Esophagus muscularis mucosa (tissue), 4 donors: ENCODE measurements around the gene CTNNA1.

ENCODE experiments used
- CTCF ChIP-seq, 3 experiments: fragments of 200-600 bp in 2 of 3; fragments of 450-650 bp in 1 of 3; sonication (generic) in 2 of 3; IDR thresholded peaks; one replicate each; pipeline ENCODE4 v1.5.1; 2017 to 2019; ENCODE audit warnings: antibody characterized with exemption in 3 of 3, mild to moderate bottlenecking in 2 of 3, moderate library complexity in 1 of 3
- EP300 ChIP-seq: sonication (generic); formaldehyde crosslinking; IDR thresholded peaks from one replicate; pipeline ENCODE4 v1.6.1; 2017; ENCODE audit warnings: antibody characterized with exemption
- POLR2A ChIP-seq: fragments of 450-650 bp; IDR thresholded peaks from one replicate; pipeline ENCODE4 v1.6.1; 2017; ENCODE audit warnings: antibody characterized with exemption, moderate library complexity, mild to moderate bottlenecking, low read depth
- POLR2AphosphoS5 ChIP-seq, 2 donors: sonication (generic); formaldehyde crosslinking; IDR thresholded peaks; one replicate each; pipeline ENCODE4 v1.6.1; 2017; ENCODE audit warnings: antibody characterized with exemption in 2 of 2

DNA sequence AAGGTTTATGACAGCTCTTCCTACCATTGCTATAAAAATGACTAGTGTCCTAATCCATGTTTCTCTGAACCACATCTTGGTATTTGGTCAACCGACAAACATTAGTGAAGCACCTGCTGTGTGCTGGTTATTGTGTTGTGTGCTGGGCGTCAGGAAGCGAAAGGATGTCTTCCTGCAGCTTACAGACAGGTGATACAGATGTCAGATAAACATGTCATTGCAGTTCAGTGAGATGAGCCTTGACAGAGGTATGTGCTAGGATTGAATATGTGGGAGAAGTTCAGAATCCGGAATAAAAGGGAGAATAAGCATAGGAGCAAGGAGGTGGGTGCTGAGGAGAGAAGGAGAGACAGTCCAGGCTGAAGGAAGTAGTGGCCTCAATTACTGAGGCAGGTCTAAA is 20.3 kb upstream of the CTNNA1 start:
- TF ChIP-seq CTCF (IDR thresholded peaks at IDR 0.05), result no peak
- TF ChIP-seq POLR2A, result no peak
- TF ChIP-seq POLR2AphosphoS5 (IDR thresholded peaks at IDR 0.05), result no peak
- no peak for TF ChIP-seq EP300
